Stomach (tissue), 4 donors: ENCODE results near the gene PRKAR2B.

Experiments
- POLR2A ChIP-seq, 4 donors: fragments of 450-650 bp; IDR thresholded peaks; one replicate each; pipeline ENCODE4 v1.6.1; 2016; ENCODE audit warnings: antibody characterized with exemption in 4 of 4, control low read depth in 2 of 4, mild to moderate bottlenecking in 1 of 4, moderate library complexity in 1 of 4
- POLR2AphosphoS5 ChIP-seq, 3 donors: sonication (generic); formaldehyde crosslinking; IDR thresholded peaks; one replicate each; pipeline ENCODE4 v1.6.1; 2016; ENCODE audit warnings: antibody characterized with exemption in 3 of 3
- TF ChIP-seq, protein P1 (sequence below), 7 experiments: fragments of 450-650 bp in 4 of 7; fragments of 200-600 bp in 3 of 7; sonication (generic) in 3 of 7; IDR thresholded peaks; one replicate each; pipeline ENCODE4 v1.5.1; 2016 to 2019; ENCODE audit warnings: antibody characterized with exemption in 7 of 7, control low read depth in 2 of 7, mild to moderate bottlenecking in 1 of 7

GRCh38 chr7:106994833-106995232 lies 49.7 kb upstream of the PRKAR2B start:
- TF ChIP-seq, protein P1, sequence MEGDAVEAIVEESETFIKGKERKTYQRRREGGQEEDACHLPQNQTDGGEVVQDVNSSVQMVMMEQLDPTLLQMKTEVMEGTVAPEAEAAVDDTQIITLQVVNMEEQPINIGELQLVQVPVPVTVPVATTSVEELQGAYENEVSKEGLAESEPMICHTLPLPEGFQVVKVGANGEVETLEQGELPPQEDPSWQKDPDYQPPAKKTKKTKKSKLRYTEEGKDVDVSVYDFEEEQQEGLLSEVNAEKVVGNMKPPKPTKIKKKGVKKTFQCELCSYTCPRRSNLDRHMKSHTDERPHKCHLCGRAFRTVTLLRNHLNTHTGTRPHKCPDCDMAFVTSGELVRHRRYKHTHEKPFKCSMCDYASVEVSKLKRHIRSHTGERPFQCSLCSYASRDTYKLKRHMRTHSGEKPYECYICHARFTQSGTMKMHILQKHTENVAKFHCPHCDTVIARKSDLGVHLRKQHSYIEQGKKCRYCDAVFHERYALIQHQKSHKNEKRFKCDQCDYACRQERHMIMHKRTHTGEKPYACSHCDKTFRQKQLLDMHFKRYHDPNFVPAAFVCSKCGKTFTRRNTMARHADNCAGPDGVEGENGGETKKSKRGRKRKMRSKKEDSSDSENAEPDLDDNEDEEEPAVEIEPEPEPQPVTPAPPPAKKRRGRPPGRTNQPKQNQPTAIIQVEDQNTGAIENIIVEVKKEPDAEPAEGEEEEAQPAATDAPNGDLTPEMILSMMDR (IDR thresholded peaks at IDR 0.05): no peak
- TF ChIP-seq POLR2AphosphoS5 (IDR thresholded peaks at IDR 0.05): no peak
- TF ChIP-seq POLR2A (IDR thresholded peaks at IDR 0.05): no peak
